CD4-positive, alpha-beta T cell treated with Interferon gamma for 1 hour (primary cell): ENCODE data around the gene MT1F.
"Not testable (repeated sequence)": the region's sequence is repeated elsewhere in the genome, so short reads cannot be mapped to it uniquely, and the experiment has no call there.

Experiments used
- DNase-seq: peaks from one replicate; pipeline ENCODE4 v3.0.0-alpha.2; 2020

MT1F gene

DNA sequence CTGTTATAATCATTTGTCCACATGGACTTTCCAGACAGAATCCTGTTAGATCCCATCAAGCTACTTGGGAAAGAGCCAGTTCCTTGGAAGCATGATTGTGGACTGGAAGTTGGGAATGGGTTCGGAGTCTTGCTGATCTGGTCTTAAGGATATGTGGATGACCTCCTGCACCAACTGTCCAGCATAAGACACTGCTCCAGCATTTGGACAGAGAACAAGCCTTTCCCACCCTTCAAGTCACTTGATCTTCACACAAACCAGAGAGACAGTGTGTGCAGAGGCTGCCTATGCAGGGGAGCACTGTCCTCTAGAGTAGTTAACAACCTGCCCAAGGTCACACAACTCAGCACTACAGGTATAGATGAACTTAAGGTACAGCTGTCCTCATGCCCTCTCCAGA lies 11.9 kb upstream of the MT1F start:
- no peak for DNase-seq

DNA sequence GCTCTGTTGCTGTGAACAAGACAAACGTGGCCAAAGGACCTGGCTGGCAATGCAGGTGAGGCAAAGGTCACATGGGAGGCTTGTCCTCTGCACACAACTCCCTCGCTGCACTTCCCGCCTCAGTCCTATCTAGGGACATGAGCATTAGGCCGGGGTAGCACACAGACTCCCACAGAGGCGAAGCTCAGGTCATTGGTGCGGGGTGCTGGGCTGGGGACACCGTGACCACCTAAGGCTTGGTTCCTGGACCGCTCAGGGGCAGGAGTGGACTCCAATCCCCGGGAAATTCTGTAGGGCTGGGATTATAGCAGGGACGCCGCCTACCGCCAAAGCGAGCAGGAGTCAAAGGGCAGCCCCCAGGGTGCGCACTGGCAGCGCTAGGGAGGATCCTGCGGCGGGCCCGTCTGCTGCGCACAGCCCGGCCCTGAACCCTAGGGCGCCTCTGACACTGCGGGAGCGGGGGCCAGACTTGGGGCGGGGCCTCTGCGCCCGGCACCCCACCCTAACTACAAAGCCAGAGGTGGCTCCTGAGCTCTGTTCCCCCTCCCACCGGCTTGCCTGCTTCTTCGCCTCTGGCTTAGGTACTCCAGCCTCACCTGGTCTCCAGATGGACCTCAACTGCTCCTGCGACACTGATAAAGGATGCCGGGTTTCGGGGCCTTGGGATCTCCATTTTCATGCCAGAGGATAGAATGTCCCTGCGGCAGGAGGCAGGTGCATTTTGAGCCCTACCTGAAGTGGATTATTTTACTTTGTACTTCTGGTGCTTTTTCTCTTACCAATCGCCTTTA lies 9.9 kb upstream of the MT1F start:
- DNase-seq: no peak

DNA sequence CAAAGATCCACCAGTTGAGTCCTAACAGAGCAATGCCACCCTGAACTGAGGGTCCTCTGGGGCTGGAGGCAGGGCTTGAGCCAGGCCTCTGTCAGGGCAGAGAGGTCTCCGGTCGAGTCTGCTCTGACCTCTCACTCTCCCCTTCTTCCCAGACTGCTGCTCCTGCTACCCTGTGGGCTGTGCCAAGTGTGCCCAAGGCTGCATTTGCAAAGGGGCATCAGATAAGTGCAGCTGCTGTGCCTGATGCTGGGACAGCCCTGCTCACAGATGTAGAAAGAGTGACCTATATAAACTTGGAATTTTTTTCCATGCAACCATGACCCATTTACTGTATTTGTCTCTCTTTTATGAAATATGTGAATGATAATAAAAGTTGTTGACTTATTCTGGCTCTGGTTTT lies 8.5 kb upstream of the MT1F start:
- no peak for DNase-seq

GRCh38 chr16:56649820-56650219 lies 7.9 kb upstream of the MT1F start:
- DNase-seq: no peak

- DNase-seq: no peak
These were observed 6.2 kb upstream of the MT1F start, which contains the start of gene MT1B for GRCh38 chr16:56651586-56651985. Gene MT1B (plus strand): TSS chr16:56651886. CDS start chr16:56651954, 68 bp downstream.

GRCh38 chr16:56652600-56652999 lies 5.2 kb upstream of the MT1F start:
- no peak for DNase-seq

GRCh38 chr16:56653218-56653617 lies 4.5 kb upstream of the MT1F start:
- no peak for DNase-seq

DNA sequence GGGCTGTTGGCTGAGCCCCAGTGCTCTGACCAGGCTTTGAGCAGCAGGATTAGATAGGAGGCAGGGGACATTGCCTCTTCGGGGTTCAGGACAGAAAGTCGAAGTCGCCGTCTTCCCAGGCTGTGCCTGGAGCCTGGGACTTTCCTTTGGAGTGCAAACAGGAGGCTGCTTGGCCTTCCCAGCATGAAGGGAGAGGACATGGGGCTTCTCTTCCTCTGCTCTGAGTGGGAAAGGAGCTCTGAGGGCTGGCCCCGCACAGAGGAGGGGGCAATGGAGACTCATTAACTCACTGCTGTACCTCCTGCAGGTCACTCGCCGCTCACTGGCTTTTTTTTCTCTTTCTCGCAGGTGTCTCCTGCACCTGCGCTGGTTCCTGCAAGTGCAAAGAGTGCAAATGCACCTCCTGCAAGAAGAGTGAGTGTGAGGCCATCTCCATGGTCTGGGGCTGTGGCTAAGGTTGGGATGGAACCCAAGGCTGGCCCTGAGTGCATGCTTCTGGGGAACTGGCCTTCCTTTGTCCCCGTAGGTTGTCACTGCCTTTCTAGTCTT lies 642 bp downstream of the MT1F start:
- no peak for DNase-seq

DNA sequence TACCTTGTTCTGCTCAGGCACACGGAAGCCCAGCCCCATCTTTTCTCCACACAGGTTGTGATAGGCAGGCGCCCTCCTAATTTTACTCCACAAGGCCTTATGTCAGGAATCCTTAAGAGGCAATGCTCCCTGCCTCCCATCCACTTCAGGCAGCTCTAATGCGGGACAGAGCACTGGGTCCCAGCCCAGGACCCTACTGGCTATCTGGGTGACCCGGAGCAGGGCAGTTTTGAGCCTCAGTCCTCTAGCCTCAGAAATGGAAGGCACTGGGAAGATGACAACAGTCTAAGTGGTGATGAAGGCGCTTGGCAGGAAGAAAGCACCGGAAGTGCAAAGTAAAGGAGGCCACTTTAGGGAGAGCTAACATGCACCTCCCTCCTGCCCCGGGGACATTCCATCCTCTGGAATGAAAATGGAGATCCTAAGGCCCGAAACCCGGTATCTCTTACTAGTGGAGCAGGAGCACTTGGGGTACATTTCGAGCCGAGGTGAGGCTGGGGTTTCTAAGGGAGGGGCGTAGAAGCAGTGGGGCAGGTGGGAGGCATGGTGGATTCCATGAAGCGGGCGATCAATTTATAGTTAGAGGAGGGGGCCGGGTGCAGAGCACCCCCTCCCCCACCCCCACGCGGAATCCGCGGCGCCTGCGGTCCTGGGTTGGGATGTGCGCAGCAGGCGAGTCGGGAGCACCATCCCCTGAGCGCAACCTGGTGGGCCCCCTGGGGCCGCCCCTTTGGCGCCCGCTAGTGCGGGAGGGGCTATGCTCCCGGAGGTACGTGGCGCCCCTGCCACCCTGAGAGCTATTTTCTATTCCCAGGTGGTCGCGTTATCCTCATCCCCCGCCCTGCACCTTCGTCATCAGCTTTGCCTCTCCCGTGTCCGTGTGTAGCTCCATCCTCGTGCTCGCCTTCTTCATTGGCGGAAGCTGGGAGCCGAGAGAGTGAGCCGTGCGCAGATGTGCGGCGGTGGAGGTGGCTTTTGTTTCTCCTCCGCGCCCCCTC lies 4.9 kb downstream of the MT1F start:
- DNase-seq: no peak

GRCh38 chr16:56664506-56664905 lies 6.7 kb downstream of the MT1F start:
- DNase-seq: no peak

DNA sequence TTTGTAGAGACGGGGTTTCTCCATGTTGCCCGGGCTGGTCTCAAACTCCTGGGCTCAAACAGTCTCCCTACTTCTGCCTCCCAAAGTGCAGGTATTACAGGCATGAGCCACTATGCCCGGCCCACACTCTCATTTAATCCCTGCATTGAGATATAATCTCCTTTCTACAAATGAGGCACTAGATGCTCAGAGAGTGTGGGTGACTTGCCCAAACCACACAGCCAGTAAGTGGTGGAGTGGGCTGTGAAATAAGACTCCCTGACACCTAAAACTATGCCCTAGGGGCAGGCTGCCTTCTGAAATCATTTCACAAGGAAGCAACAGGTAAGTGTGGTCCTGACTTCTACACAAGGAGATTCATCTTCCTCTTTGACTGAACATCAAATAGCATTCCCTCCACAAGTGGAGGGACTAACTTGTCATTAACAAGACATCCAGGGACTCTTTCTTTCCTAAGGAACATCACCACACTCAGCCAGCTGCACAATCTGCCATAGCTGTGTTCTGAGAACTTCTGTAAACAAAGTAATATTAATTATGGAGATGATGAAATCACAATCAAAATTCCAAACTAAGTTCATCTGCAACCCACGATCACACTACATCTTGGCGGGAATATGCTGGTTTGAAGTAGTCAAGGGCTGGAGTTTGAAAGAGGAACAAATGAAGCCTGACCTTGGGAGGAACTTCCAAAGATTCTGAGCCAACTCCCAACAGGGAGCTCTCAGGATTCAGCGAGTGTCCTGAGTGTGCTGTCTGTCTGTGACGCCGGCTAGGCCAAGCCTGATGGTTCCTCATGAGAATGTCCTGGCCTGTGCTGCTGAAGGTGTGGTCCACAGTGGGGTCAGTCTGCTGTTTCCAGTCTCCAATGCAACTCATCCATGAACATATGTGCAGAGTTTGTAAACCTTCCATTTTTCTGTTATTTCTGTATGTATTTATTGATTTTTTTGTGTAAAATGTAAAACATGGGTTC lies 7.8 kb downstream of the MT1F start:
- not testable (repeated sequence) for DNase-seq

- no peak for DNase-seq
These were observed 10.1 kb downstream of the MT1F start, which contains the start of gene MT1G for GRCh38 chr16:56667581-56668571. Gene MT1G (minus strand): TSS chr16:56668065. CDS start chr16:56667993, 72 bp downstream.

DNA sequence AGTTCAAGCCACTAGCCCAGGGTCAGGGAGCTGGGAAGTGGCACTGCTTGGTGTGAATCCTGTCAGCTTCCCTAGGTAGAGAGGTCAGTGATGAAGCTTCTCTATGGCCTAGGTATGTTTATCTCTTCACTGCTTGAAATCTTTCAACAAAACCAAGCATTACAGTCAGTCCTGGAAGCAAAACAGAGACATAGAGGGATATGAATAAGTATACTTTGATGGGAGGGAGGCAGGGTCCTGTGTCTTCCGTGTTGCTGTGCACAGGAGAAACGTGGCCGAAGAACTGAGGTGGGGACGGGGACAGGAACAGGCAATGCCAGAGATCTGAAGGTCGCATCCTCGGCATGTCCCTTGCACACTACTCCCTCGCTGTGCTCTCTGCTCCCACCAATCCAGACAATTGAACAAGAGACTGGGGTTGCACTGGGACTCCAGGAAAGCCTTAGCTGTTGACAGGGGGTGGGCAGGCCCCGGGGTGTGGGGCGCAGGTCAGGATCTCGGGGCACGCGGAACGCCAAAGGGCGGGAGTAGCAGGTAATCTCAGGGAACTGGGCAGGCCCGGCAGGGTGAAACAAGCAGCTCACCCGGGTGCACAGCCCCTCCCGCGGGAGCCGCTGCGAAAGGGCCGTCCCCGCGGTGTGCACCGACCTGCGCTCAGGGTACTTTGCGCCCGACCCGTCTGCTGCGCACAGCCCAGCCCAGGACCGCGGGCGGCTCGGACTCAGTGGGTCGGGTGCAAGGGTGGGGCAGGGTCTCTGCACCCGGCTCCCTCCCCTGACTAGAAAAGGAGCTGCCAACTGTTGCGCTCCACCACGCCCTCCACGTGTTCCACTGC lies 11.5 kb downstream of the MT1F start, which contains the start of gene MT1H:
TSS of gene MT1H (plus strand) at position 810 of the 835 bp plus-strand sequence. CDS start 71 bp downstream, outside the sequence.
- no peak for DNase-seq

DNA sequence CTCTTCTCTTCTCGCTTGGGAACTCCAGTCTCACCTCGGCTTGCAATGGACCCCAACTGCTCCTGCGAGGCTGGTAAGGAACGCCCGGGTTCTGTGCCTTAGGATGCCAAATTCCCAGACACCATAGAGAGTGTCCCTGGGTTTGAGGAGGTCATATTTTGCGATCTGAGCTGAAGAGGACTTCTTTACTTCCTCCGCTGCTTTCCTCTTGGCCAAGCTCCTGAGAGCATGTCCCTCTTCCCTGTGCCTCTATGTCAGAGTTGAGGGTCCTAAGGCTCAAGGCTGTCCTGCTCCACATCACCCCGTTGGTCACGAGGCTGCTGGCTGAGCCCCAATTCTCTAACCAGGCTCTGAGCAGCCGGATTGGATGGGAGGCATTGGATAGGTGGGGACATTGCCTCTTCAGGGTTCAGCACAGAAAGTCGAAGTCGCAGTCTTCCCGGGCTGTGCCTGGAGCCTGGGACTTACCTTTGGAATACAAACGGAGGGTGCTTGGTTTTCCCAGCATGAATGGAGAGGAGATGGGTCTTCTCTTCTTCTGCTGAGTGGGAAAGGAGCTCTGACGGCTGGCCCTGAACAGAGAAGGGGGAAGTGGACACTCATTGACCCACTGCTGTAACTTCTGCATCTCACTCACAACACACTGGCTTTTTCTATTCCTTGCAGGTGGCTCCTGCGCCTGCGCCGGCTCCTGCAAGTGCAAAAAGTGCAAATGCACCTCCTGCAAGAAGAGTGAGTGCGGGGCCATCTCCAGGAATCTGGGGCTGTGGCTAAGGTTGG lies 12.3 kb downstream of the MT1F start:
- no peak for DNase-seq

GRCh38 chr16:56670620-56670934 lies 12.8 kb downstream of the MT1F start:
- no peak for DNase-seq

DNA sequence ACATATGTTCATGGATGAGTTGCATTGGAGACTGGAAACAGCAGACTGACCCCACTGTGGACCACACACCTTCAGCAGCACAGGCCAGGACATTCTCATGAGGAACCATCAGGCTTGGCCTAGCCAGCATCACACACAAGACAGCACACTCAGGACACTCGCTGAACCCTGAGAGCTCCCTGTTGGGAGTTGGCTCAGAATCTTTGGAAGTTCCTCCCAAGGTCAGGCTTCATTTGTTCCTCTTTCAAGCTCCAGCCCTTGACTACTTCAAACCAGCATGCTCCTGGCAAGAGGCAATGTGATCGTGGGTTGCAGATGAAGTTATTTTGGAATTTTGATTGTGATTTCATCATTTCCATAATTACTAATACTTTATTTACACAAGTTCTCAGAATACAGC lies 13.9 kb downstream of the MT1F start:
- not testable (repeated sequence) for DNase-seq

GRCh38 chr16:56672171-56672570 lies 14.4 kb downstream of the MT1F start:
- DNase-seq: not testable (repeated sequence)

DNA sequence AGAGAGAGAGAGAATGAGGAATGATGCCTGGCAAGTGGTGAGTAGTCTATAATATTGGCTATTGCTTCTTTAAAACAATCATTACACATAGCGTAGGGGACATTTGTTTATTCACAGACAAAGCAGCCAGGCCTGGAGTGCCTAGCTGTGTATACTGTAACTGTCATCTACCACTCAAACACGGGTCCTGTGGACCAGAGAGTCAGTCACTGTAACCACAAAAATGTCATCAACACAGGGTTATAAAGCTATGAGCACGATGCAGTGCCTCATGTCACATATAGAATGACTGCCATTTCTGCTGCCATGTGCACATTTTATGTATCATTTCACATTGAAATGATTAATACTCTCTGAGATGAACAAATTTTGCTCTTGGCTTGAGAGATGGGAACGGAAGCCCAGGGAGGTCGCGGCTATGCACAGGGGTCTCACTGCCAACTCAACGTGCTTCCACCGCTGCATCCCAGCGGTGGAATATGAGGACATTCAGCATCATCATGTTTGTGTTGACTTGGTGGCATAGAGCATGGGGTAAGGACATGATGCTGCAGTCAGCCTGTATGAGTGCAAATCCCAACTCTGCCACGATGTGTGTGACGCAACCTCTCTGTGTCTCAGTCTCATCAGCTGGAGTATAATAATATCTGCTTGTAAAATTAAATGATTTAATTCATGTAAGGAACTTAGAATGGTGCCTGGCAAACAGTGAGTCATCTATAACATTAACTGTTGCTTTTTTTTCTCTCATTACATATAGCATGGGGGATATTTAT lies 15.2 kb downstream of the MT1F start:
- no peak for DNase-seq
